ENCODE results near the gene GADL1. TPM values are rescaled to one million over a fixed set of nuclear protein-coding genes. Genes with fewer than 3 reads are reported as not detected.
A peak's percentile ranks its signal among the peaks of the same experiment; 100 is the strongest.

GADL1 gene
- polyA plus RNA-seq, 4 donors, result 0.09 TPM; not detected in 3

DNA sequence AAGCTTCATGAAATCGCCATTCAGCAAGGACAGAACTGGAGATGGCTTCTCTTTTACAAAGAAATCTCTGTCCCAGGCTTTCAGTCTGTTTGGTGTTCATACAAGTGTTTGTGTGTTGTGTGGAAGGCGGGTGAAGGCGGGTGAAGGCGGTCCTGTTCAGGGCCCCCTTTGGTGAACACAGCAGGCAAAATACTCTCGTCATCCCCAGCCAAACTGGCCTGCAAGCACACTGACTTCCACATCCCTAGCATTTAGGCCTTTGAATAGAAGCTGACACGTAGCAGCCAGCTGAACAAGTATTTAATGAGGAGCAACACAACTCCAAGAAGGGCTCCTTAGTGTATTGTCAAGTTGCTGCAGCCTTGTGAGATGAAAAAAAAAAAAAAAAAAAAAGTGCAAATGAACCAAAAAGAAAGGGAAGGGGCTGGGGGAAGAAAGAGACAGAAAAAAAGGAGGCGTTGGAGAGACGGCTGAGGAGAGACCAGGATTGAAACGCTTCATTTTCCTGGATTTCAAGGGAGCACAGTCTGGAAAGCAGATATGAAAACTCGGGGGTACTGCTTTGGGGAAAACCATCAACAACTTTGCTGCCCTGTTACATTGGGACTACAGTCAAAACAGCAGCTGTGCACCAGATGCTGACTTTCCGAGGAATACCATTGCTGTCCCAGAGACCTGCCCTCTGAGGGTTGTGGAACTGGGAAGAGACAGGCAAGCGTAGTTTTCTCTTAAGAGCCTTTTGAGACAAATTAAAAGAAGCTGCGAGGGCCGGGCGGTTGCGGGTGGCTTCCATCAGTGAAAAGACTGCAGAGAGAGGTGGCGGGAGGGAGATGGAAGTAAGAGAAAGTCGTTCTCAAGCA lies 213.4 kb downstream of the GADL1 start:
- Histone ChIP-seq H3K27ac (ENCODE audit: low read depth in 1 of 3, low read length in 2 of 3) (peak overlapping the region in 2 of 3 donors; percentile 50 to 69), H3K4me1 (ENCODE audit: control insufficient read depth in 3 of 3, insufficient read depth in 2 of 3, low read depth in 1 of 3, low read length in 2 of 3) (peaks cover 0 to 4% (median 3%) of the 10 kb centered on the region in 3 donors), H3K36me3 (ENCODE audit: control insufficient read depth in 3 of 3, insufficient read depth in 2 of 3, low read depth in 1 of 3, low read length in 3 of 3) (peaks cover 5 to 34% (median 15%) of the 10 kb centered on the region in 3 donors), H3K9me3 (ENCODE audit: control insufficient read depth in 2 of 2, insufficient read depth in 1 of 2, low read depth in 1 of 2, low read length in 1 of 2) (no peaks in the 10 kb centered on the region), H3K4me3 (ENCODE audit: low read depth in 1 of 3, low read length in 3 of 3) (no peak overlapping the region), H3K27me3 (ENCODE audit: control insufficient read depth in 3 of 3, insufficient read depth in 3 of 3, low read length in 3 of 3) (no peaks in the 10 kb centered on the region)
- 66 to 91% (median 85%) methylated on average over 18 of the region's 18 CpGs for WGBS, 3 donors
- DNase-seq, result no peak
- no peak for FAIRE-seq

DNA sequence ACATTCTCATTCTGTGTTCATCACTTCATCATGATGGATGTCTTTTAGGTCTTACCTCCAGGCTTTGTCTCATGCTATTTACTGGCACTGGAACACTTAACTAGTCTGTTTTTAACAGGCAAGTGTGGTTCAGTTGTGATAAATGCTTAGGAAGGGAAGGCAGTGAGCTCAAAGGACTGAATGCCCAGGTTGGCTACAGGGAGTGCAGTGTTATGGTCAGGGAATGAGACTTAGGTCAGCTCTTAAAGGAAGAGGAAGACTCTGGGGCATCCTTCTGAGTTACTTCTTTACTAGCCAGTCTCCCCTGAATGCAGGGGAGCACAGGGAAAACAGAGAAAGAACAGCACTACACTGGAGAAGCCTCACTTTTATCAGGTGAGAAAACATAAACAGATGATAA lies 215.4 kb downstream of the GADL1 start:
- H3K36me3 ChIP-seq (ENCODE audit: control insufficient read depth in 3 of 3, insufficient read depth in 2 of 3, low read depth in 1 of 3, low read length in 3 of 3), result peaks cover 13 to 37% (median 18%) of the 10 kb centered on the region in 3 donors
- FAIRE-seq, result no peak

DNA sequence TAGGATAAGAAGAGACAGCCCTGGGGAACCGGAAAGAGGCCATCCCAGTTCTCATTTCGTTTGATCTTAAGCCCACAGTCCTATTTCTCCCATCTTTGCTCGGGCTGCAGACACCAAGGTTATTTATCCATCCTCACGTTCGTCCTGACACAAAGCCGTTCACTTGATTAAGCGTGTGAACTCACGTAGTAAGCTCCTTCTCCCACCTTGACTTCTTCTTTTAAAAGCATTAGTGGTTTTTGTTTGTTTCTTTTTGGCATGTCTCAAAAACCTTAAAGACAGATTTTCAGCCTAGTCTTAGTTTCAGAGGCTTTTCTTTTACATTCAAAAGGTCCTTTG lies 217.1 kb downstream of the GADL1 start:
- 82 to 93% (median 92%) methylated on average over 8 of the region's 8 CpGs for WGBS, 3 donors
- no peak for FAIRE-seq

More for the DNA sequence above, 215.4 kb downstream of the GADL1 start:
- H3K4me3 ChIP-seq (ENCODE audit: low read depth in 1 of 3, low read length in 3 of 3), result no peak overlapping the region
- peaks cover 0 to 4% (median 3%) of the 10 kb centered on the region in 3 donors for H3K4me1 ChIP-seq (ENCODE audit: control insufficient read depth in 3 of 3, insufficient read depth in 2 of 3, low read depth in 1 of 3, low read length in 2 of 3)
- DNase-seq, result no peak
- H3K27me3 ChIP-seq (ENCODE audit: control insufficient read depth in 3 of 3, insufficient read depth in 3 of 3, low read length in 3 of 3), result no peaks in the 10 kb centered on the region
- H3K9me3 ChIP-seq (ENCODE audit: control insufficient read depth in 2 of 2, insufficient read depth in 1 of 2, low read depth in 1 of 2, low read length in 1 of 2), result no peaks in the 10 kb centered on the region
- no peak overlapping the region for H3K27ac ChIP-seq (ENCODE audit: low read depth in 1 of 3, low read length in 2 of 3)

DNA sequence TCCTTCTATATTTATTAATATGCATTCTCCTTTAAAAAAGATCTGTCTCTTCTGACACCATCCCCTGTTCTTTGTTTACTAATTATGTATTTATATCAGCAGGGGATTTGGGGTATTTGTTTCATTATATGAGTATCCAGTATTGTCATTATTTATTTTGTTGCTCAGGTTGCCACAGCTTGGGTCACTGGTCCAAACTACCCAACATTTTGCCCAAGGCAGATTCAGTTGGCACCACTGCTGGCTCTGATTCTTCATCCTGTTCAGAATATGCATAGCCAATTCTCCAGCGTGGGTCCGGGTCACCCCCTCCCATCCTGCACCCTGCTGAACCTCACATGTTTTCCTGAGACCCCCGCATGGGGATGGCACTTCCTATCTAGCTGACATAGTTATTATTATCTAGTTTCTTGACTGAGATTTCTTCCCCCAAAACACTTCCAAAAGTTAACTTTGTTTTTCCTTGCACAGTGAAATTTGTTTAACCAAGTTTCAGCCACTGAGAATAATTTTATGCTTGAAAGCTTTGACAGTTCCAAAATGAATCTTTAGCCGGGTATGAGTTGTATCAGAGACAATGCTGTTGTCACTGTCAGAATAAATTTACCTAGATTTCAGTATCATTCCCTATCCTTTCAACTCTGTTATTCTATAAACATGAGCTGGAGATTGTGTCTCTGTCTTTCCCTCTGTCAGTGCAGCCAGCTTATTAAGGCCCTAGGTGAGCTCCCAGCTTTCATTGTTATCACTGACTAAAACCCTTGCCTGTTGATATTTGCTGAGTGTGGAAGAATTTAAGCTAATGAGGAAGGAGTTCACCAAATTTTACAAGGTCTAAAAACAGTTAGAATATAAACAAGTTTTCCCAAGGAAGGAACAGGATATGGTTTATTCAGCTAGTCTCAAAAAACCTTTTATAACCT lies 217.8 kb downstream of the GADL1 start:
- FAIRE-seq (no peak), DNase-seq (no peak)
- peaks cover 19 to 43% (median 23%) of the 10 kb centered on the region in 3 donors for H3K36me3 ChIP-seq (ENCODE audit: control insufficient read depth in 3 of 3, insufficient read depth in 2 of 3, low read depth in 1 of 3, low read length in 3 of 3)
- no peaks in the 10 kb centered on the region for H3K27me3 ChIP-seq (ENCODE audit: control insufficient read depth in 3 of 3, insufficient read depth in 3 of 3, low read length in 3 of 3)
- 78 to 93% (median 83%) methylated on average over 4 of the region's 4 CpGs for WGBS, 3 donors
- H3K4me3 ChIP-seq (ENCODE audit: low read depth in 1 of 3, low read length in 3 of 3), result no peak overlapping the region
- peaks cover 0 to 2% (median 0%) of the 10 kb centered on the region in 3 donors for H3K4me1 ChIP-seq (ENCODE audit: control insufficient read depth in 3 of 3, insufficient read depth in 2 of 3, low read depth in 1 of 3, low read length in 2 of 3)
- no peak overlapping the region for H3K27ac ChIP-seq (ENCODE audit: low read depth in 1 of 3, low read length in 2 of 3)
- no peaks in the 10 kb centered on the region for H3K9me3 ChIP-seq (ENCODE audit: control insufficient read depth in 2 of 2, insufficient read depth in 1 of 2, low read depth in 1 of 2, low read length in 1 of 2)

More for the DNA sequence above, 217.1 kb downstream of the GADL1 start:
- no peak overlapping the region for H3K27ac ChIP-seq (ENCODE audit: low read depth in 1 of 3, low read length in 2 of 3)
- H3K27me3 ChIP-seq (ENCODE audit: control insufficient read depth in 3 of 3, insufficient read depth in 3 of 3, low read length in 3 of 3), result no peaks in the 10 kb centered on the region
- DNase-seq, result no peak
- no peak overlapping the region for H3K4me3 ChIP-seq (ENCODE audit: low read depth in 1 of 3, low read length in 3 of 3)
- H3K9me3 ChIP-seq (ENCODE audit: control insufficient read depth in 2 of 2, insufficient read depth in 1 of 2, low read depth in 1 of 2, low read length in 1 of 2), result no peaks in the 10 kb centered on the region
- H3K4me1 ChIP-seq (ENCODE audit: control insufficient read depth in 3 of 3, insufficient read depth in 2 of 3, low read depth in 1 of 3, low read length in 2 of 3), result peaks cover 0 to 1% (median 0%) of the 10 kb centered on the region in 3 donors
- peaks cover 17 to 40% (median 23%) of the 10 kb centered on the region in 3 donors for H3K36me3 ChIP-seq (ENCODE audit: control insufficient read depth in 3 of 3, insufficient read depth in 2 of 3, low read depth in 1 of 3, low read length in 3 of 3)
